ENCODE results near the gene TBC1D5. TPM values are rescaled to one million over a fixed set of nuclear protein-coding genes. Genes with fewer than 3 reads are reported as not detected.
"Not testable (repeated sequence)": the region's sequence is repeated elsewhere in the genome, so short reads cannot be mapped to it uniquely, and the experiment has no call there.

TBC1D5 gene
- total and polyA plus RNA-seq, 12 donors = 6.4 to 108 (median 70.7) TPM

- WGBS, 4 donors = 77 to 86% (median 83%) methylated on average over 7 to 8 of the region's 8 CpGs
- Histone ChIP-seq H3K4me1 (replicated peaks in 1 of 2) (no peaks in the 10 kb centered on the region), H3K9me3 (replicated peaks in 1 of 3) (no peaks in the 10 kb centered on the region), H3K27me3 (no peaks in the 10 kb centered on the region), H3K4me3 (no peak overlapping the region), H3K27ac (no peak overlapping the region), H3K36me3 (replicated peaks in 1 of 2) (no peaks in the 10 kb centered on the region)
- no peak for DNase-seq
- intact Hi-C loops (cut with DNase I) = no loop called here
- no peak for TF ChIP-seq CTCF (IDR thresholded peaks at IDR 0.05)
- no peak for TF ChIP-seq POLR2A (IDR thresholded peaks at IDR 0.05)
Observed at GRCh38 chr3:17775073-17775472, 32.6 kb upstream of the TBC1D5 start.

GRCh38 chr3:17774180-17774910 is 31.9 kb upstream of the TBC1D5 start:
- H3K27me3 ChIP-seq; H3K4me3 ChIP-seq; H3K9me3 ChIP-seq (replicated peaks in 1 of 3); H3K27ac ChIP-seq; H3K36me3 ChIP-seq (replicated peaks in 1 of 2); intact Hi-C loops (cut with DNase I); DNase-seq; H3K4me1 ChIP-seq (replicated peaks in 1 of 2): not testable (repeated sequence)
- WGBS, 4 donors = 81 to 84% (median 83%) methylated on average over 10 of the region's 10 CpGs

GRCh38 chr3:17772556-17772955 is 30.1 kb upstream of the TBC1D5 start:
- intact Hi-C loops (cut with DNase I) = no loop called here
- no peak overlapping the region for H3K4me3 ChIP-seq
- no peaks in the 10 kb centered on the region for H3K27me3 ChIP-seq
- no peaks in the 10 kb centered on the region for H3K4me1 ChIP-seq (replicated peaks in 1 of 2)
- no peaks in the 10 kb centered on the region for H3K9me3 ChIP-seq (replicated peaks in 1 of 3)
- TF ChIP-seq CTCF (IDR thresholded peaks at IDR 0.05) (no peak), POLR2A (IDR thresholded peaks at IDR 0.05) (no peak)
- no peak overlapping the region for H3K27ac ChIP-seq
- DNase-seq = no peak
- H3K36me3 ChIP-seq (replicated peaks in 1 of 2) = no peaks in the 10 kb centered on the region
- WGBS, 4 donors = 83 to 94% (median 87%) methylated on average over 3 of the region's 3 CpGs

- intact Hi-C loops (cut with DNase I) = no loop called here
- Histone ChIP-seq H3K4me3 (no peak overlapping the region), H3K27me3 (no peaks in the 10 kb centered on the region), H3K27ac (no peak overlapping the region), H3K36me3 (replicated peaks in 1 of 2) (no peaks in the 10 kb centered on the region), H3K9me3 (replicated peaks in 1 of 3) (no peaks in the 10 kb centered on the region), H3K4me1 (replicated peaks in 1 of 2) (no peaks in the 10 kb centered on the region)
- WGBS, 4 donors = 85 to 88% (median 87%) methylated on average over 2 of the region's 2 CpGs
- no peak for DNase-seq
- no peak for TF ChIP-seq POLR2A (IDR thresholded peaks at IDR 0.05)
Observed at GRCh38 chr3:17771177-17772017, 29.0 kb upstream of the TBC1D5 start.

- no peaks in the 10 kb centered on the region for H3K36me3 ChIP-seq (replicated peaks in 1 of 2)
- intact Hi-C loops (cut with DNase I) = no loop called here
- H3K4me3 ChIP-seq = no peak overlapping the region
- no peaks in the 10 kb centered on the region for H3K4me1 ChIP-seq (replicated peaks in 1 of 2)
- H3K9me3 ChIP-seq (replicated peaks in 1 of 3) = no peaks in the 10 kb centered on the region
- H3K27me3 ChIP-seq = no peaks in the 10 kb centered on the region
- no peak overlapping the region for H3K27ac ChIP-seq
- no peak for DNase-seq
- TF ChIP-seq POLR2A (IDR thresholded peaks at IDR 0.05) (no peak), CTCF (IDR thresholded peaks at IDR 0.05) (no peak)
Observed at GRCh38 chr3:17770682-17771081, 28.3 kb upstream of the TBC1D5 start.
